Ascending aorta (tissue), 2 donors: ENCODE results near the gene MSRB2. TPM values are rescaled to one million over a fixed set of nuclear protein-coding genes. Genes with fewer than 3 reads are reported as not detected.

Experiments used
- DNase-seq, 2 donors: peaks; one replicate each; pipeline ENCODE4 v3.0.0-alpha.2; 2019; ENCODE audit warnings: low spot score in 2 of 2
- H3K27ac ChIP-seq, 2 donors: fragments of 200-600 bp; sonication (generic); one replicate each; pipeline ENCODE4 v1.5.1; 2016 to 2017; ENCODE audit warnings: mild to moderate bottlenecking in 1 of 2
- H3K27me3 ChIP-seq: fragments of 200-600 bp; sonication (generic); one replicate; pipeline ENCODE4 v1.5.1; 2017
- H3K36me3 ChIP-seq, 2 donors: fragments of 200-600 bp; sonication (generic); one replicate each; pipeline ENCODE4 v1.5.1; 2016
- H3K4me1 ChIP-seq, 2 donors: fragments of 200-600 bp; sonication (generic); one replicate each; pipeline ENCODE4 v1.5.1; 2016 to 2017; ENCODE audit warnings: mild to moderate bottlenecking in 1 of 2
- H3K4me3 ChIP-seq, 2 donors: fragments of 200-600 bp; sonication (generic); one replicate each; pipeline ENCODE4 v1.5.1; 2016 to 2017; ENCODE audit warnings: mild to moderate bottlenecking in 1 of 2
- H3K9me3 ChIP-seq, 2 donors: fragments of 200-600 bp; sonication (generic); one replicate each; pipeline ENCODE4 v1.5.1; 2016
- CTCF ChIP-seq, 3 experiments: fragments of 200-600 bp in 2 of 3; fragments of 450-650 bp in 1 of 3; sonication (generic) in 2 of 3; IDR thresholded peaks; one replicate each; pipeline ENCODE4 v1.5.1; 2016 to 2019; ENCODE audit warnings: antibody characterized with exemption in 3 of 3, mild to moderate bottlenecking in 1 of 3, moderate library complexity in 1 of 3
- intact Hi-C: fragments of 100-400 bp; cut with DNase I; formaldehyde crosslinking; loops from one replicate; pipeline ENCODE4 v1.15.1; 2023
- total RNA-seq: library from RNA; depleted of rRNA; stranded (reverse); fragments of >200 nt; gene quantifications from one replicate; pipeline ENCODE4 v1.1.0, GENCODE V29; 2016

The MSRB2 gene
- total RNA-seq, 1 donor from 2014 or later = 38.0 TPM

DNA sequence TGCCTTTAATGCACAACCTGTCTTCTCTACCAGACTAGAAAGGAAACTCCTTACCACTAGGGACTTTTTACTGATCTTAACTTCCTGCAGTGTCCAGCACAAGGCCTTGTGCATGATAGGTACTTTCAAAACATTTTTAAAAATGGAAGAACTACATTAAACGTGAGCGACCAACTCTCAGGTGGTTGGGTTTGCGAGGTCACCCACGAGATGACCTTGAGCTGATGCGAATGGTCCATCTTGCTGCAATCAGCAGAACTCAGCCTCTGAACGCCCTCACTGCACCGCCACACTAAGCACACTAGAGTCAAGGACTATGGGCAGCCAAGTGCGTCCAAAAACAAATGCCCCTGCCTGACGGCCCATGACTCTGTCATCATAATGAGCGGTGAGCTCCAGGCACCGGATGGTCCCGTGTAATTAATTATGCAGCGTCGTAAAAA, 61.9 kb downstream of the MSRB2 start:
- DNase-seq = no peak
- H3K4me1 ChIP-seq = no peaks in the 10 kb centered on the region
- H3K27me3 ChIP-seq = no peaks in the 10 kb centered on the region
- TF ChIP-seq CTCF (IDR thresholded peaks at IDR 0.05) = no peak
- H3K4me3 ChIP-seq = no peak overlapping the region
- H3K27ac ChIP-seq = no peak overlapping the region
- H3K36me3 ChIP-seq = no peaks in the 10 kb centered on the region
- intact Hi-C loops = no loop called here
- H3K9me3 ChIP-seq = no peaks in the 10 kb centered on the region

DNA sequence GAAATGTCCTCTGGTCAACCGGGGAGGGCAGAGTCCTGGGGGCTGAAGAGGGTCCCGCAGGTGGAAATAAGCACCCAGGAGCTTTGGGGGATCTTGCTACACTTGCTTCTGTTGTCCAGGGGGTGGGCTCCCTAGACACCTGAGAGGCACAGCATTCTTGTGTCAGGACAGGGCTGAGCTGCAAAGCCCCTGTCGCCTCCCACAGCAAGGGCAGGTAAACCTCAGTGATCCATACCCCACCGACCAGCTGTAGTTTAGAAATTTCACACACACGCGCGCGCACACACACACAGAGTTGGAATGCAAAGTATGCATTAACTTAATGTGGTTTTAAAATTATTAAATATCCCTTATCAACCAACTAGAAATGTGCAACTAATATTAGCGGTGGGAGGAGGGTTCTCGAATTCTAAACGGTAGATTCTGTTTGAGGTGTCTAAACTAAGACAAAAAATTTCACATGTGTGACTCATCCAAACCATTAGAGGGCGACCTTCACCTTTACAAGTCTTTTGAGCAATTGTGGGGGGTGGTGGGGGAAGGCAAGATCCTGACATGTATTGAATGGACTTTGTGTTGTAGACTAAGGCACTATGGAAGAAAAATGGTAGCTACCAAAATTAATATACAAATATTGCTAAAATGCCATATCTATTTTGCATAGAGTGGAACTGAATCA, 62.5 kb downstream of the MSRB2 start:
- intact Hi-C loops = no loop called here
- Histone ChIP-seq H3K9me3 (no peaks in the 10 kb centered on the region), H3K4me3 (no peak overlapping the region)

DNA sequence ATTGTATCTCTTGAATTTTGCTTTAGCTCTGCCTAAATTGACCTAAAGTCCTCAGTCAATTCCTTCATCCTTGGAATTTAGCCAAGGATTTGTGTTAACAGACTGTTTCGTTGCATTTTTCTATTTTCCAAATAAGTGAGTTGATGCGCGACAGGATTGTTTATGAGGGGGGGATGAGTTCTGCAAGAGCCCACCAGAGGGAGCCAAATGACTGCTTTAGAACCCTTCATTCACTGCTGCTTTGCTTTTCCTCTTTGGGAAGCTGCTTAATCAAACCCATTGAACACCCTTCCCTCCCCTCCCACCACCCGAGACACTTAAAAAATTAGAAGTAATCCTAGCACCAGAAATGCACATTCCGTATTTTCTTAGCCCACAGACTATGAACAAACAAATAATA, 63.0 kb downstream of the MSRB2 start:
- Histone ChIP-seq H3K9me3 (no peaks in the 10 kb centered on the region), H3K27ac (no peak overlapping the region), H3K4me3 (no peak overlapping the region), H3K27me3 (no peaks in the 10 kb centered on the region), H3K36me3 (no peaks in the 10 kb centered on the region), H3K4me1 (no peaks in the 10 kb centered on the region)
- no peak for DNase-seq
- TF ChIP-seq CTCF (IDR thresholded peaks at IDR 0.05) = peak; percentile 12 to 60 (median 34)
- intact Hi-C loops = no loop called here

More for the DNA sequence above, 62.5 kb downstream of the MSRB2 start:
- no peaks in the 10 kb centered on the region for H3K4me1 ChIP-seq
- DNase-seq = no peak
- TF ChIP-seq CTCF (IDR thresholded peaks at IDR 0.05) = no peak
- H3K36me3 ChIP-seq = no peaks in the 10 kb centered on the region
- H3K27me3 ChIP-seq = no peaks in the 10 kb centered on the region
- H3K27ac ChIP-seq = no peak overlapping the region

- Histone ChIP-seq H3K4me3 (no peak overlapping the region), H3K36me3 (no peaks in the 10 kb centered on the region), H3K9me3 (no peaks in the 10 kb centered on the region), H3K27me3 (peaks cover 12% of the 10 kb centered on the region), H3K4me1 (no peaks in the 10 kb centered on the region), H3K27ac (no peak overlapping the region)
- intact Hi-C loops = no loop called here
- peak in 1 of 2 donors; percentile 25 for DNase-seq
- no peak for TF ChIP-seq CTCF (IDR thresholded peaks at IDR 0.05)
Measured at GRCh38 chr10:23171232-23171876, 76.0 kb downstream of the MSRB2 start.

Other genes starting within 250 kb of the MSRB2 start
- gene ARMC3, start 167.5 kb upstream of the MSRB2 start, total RNA-seq = not detected
- gene PTF1A, start 96.7 kb downstream of the MSRB2 start, total RNA-seq = not detected
- not detected for gene C10orf67, start 249.2 kb downstream of the MSRB2 start, total RNA-seq